Breast epithelium (tissue), 3 donors: ENCODE measurements around the gene CEP20.
"Not testable (repeated sequence)": the region's sequence is repeated elsewhere in the genome, so short reads cannot be mapped to it uniquely, and the experiment has no call there.

ENCODE experiments used
- CTCF ChIP-seq, 3 donors: fragments of 450-650 bp; IDR thresholded peaks; one replicate each; pipeline ENCODE4 v1.5.1; 2016 to 2017; ENCODE audit warnings: antibody characterized with exemption in 3 of 3, mild to moderate bottlenecking in 3 of 3, moderate library complexity in 3 of 3
- POLR2A ChIP-seq: fragments of 450-650 bp; IDR thresholded peaks from one replicate; pipeline ENCODE4 v1.6.1; 2016; ENCODE audit warnings: antibody characterized with exemption, mild to moderate bottlenecking, moderate library complexity

GRCh38 chr16:15918314-15918713 lies 29.9 kb upstream of the CEP20 start:
- TF ChIP-seq CTCF (IDR thresholded peaks at IDR 0.05); POLR2A: not testable (repeated sequence)
